ENCODE measurements around the gene AFF2. TPM values are rescaled to one million over a fixed set of nuclear protein-coding genes. Genes with fewer than 3 reads are reported as not detected.

The AFF2 gene
- total and polyA plus RNA-seq, 2 experiments from 2014 or later = 0.31 to 0.54 TPM

GRCh38 chrX:148698221-148698620 lies 197.8 kb downstream of the AFF2 start:
- no peaks in the 10 kb centered on the region for H3F3A ChIP-seq (ENCODE audit: insufficient read depth)
- H3K4me1 ChIP-seq (ENCODE audit: insufficient read depth) = no peaks in the 10 kb centered on the region
- in situ Hi-C loops (cut with MboI) = no loop called here
- no peaks in the 10 kb centered on the region for H3K9me2 ChIP-seq (ENCODE audit: insufficient read depth)
- H3K36me3 ChIP-seq (ENCODE audit: low read depth) = no peaks in the 10 kb centered on the region
- no peaks in the 10 kb centered on the region for H3K9me3 ChIP-seq (ENCODE audit: low read depth)
- no peak overlapping the region for H3K4me3 ChIP-seq
- H3K79me2 ChIP-seq (ENCODE audit: insufficient read depth) = no peaks in the 10 kb centered on the region
- no peaks in the 10 kb centered on the region for H4K20me1 ChIP-seq (ENCODE audit: insufficient read depth)
- H2AFZ ChIP-seq = no peak overlapping the region
- no peaks in the 10 kb centered on the region for H3K27me3 ChIP-seq (replicated peaks; ENCODE audit: insufficient read depth)
- DNase-seq = no peak
- H3K4me2 ChIP-seq (ENCODE audit: unreplicated experiment) = no peak overlapping the region
- TF ChIP-seq EZH2 (IDR thresholded peaks at IDR 0.05; ENCODE audit: insufficient read depth, poor library complexity, severe bottlenecking) = no peak
- TF ChIP-seq EZH2phosphoT487 (IDR thresholded peaks at IDR 0.05; ENCODE audit: insufficient read depth, low read depth) = no peak
- no peak overlapping the region for H3K9ac ChIP-seq
- 94 to 100% methylated on average over 3 of the region's 3 CpGs for WGBS, 2 experiments (ENCODE audit: low coverage in 1 of 2, low lambda C conversion rate in 2 of 2, missing lambda C conversion rate in 2 of 2)
- no peak overlapping the region for H3K27ac ChIP-seq

DNA sequence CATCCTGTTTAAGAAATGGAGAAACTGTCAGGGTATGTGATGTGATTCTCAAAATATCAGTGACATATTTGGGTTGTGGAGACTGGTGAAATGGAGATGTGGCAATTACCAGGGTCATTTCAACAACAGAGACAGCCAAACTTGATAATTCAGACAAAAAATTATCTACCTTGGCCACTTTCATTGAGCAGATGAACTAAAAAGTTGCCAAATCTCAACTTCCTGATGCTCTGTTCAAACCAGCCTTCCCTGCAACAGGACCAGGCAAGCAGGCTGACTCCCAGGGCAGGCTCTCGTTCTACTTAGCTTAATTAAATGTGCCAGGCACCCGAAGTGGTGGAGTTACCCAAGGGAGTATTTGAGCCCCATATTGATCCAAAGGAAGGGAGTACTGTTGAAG lies 199.6 kb downstream of the AFF2 start:
- Histone ChIP-seq H2AFZ (no peak overlapping the region), H3K27me3 (replicated peaks; ENCODE audit: insufficient read depth) (no peaks in the 10 kb centered on the region), H3K4me1 (ENCODE audit: insufficient read depth) (no peaks in the 10 kb centered on the region), H3K27ac (no peak overlapping the region), H3K79me2 (ENCODE audit: insufficient read depth) (no peaks in the 10 kb centered on the region), H3F3A (ENCODE audit: insufficient read depth) (no peaks in the 10 kb centered on the region), H3K36me3 (ENCODE audit: low read depth) (no peaks in the 10 kb centered on the region), H3K4me2 (ENCODE audit: unreplicated experiment) (no peak overlapping the region), H4K20me1 (ENCODE audit: insufficient read depth) (no peaks in the 10 kb centered on the region), H3K4me3 (no peak overlapping the region), H3K9me3 (ENCODE audit: low read depth) (no peaks in the 10 kb centered on the region), H3K9ac (no peak overlapping the region), H3K9me2 (ENCODE audit: insufficient read depth) (no peaks in the 10 kb centered on the region)
- WGBS, 2 experiments (ENCODE audit: low coverage in 1 of 2, low lambda C conversion rate in 2 of 2, missing lambda C conversion rate in 2 of 2) = 34 to 36% methylated on average over 2 of the region's 2 CpGs
- DNase-seq = no peak
- TF ChIP-seq EZH2phosphoT487 (IDR thresholded peaks at IDR 0.05; ENCODE audit: insufficient read depth, low read depth) (no peak), EZH2 (IDR thresholded peaks at IDR 0.05; ENCODE audit: insufficient read depth, poor library complexity, severe bottlenecking) (no peak)
- in situ Hi-C loops (cut with MboI) = no loop called here

GRCh38 chrX:148713981-148714380 lies 213.6 kb downstream of the AFF2 start:
- Histone ChIP-seq H3K36me3 (ENCODE audit: low read depth) (no peaks in the 10 kb centered on the region), H4K20me1 (ENCODE audit: insufficient read depth) (no peaks in the 10 kb centered on the region), H3K9ac (no peak overlapping the region), H3K27ac (no peak overlapping the region), H3K27me3 (replicated peaks; ENCODE audit: insufficient read depth) (no peaks in the 10 kb centered on the region), H2AFZ (no peak overlapping the region), H3K9me2 (ENCODE audit: insufficient read depth) (no peaks in the 10 kb centered on the region), H3K9me3 (ENCODE audit: low read depth) (no peaks in the 10 kb centered on the region), H3K4me3 (no peak overlapping the region), H3F3A (ENCODE audit: insufficient read depth) (no peaks in the 10 kb centered on the region), H3K4me2 (ENCODE audit: unreplicated experiment) (no peak overlapping the region), H3K79me2 (ENCODE audit: insufficient read depth) (no peaks in the 10 kb centered on the region), H3K4me1 (ENCODE audit: insufficient read depth) (no peaks in the 10 kb centered on the region)
- no peak for TF ChIP-seq EZH2phosphoT487 (IDR thresholded peaks at IDR 0.05; ENCODE audit: insufficient read depth, low read depth)
- TF ChIP-seq EZH2 (IDR thresholded peaks at IDR 0.05; ENCODE audit: insufficient read depth, poor library complexity, severe bottlenecking) = no peak
- DNase-seq = no peak
- in situ Hi-C loops (cut with MboI) = no loop called here

DNA sequence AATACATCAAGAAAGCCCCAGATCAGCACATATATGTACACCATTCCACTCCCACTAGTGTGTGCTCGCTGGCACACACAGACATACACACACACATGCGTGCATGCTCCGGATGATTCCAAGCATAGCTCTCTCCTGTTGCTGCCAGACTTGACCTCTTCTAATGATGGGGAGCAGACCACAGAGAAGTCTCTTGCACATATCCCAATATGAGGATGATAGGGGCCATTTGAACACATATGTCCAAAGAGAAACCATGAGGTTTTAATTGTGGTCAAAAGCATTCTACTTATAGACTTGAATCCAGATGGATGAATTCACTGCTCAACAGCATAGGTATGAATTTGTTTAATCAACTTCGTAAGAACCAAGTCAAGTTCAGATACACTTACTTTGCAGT lies 214.9 kb downstream of the AFF2 start:
- Histone ChIP-seq H2AFZ (no peak overlapping the region), H3F3A (ENCODE audit: insufficient read depth) (no peaks in the 10 kb centered on the region), H3K9me3 (ENCODE audit: low read depth) (no peaks in the 10 kb centered on the region), H3K4me1 (ENCODE audit: insufficient read depth) (no peaks in the 10 kb centered on the region), H4K20me1 (ENCODE audit: insufficient read depth) (no peaks in the 10 kb centered on the region), H3K79me2 (ENCODE audit: insufficient read depth) (no peaks in the 10 kb centered on the region), H3K27ac (no peak overlapping the region), H3K4me3 (no peak overlapping the region), H3K27me3 (replicated peaks; ENCODE audit: insufficient read depth) (no peaks in the 10 kb centered on the region), H3K9ac (no peak overlapping the region), H3K4me2 (ENCODE audit: unreplicated experiment) (no peak overlapping the region), H3K36me3 (ENCODE audit: low read depth) (no peaks in the 10 kb centered on the region), H3K9me2 (ENCODE audit: insufficient read depth) (no peaks in the 10 kb centered on the region)
- in situ Hi-C loops (cut with MboI) = no loop called here
- DNase-seq = no peak
- TF ChIP-seq EZH2phosphoT487 (IDR thresholded peaks at IDR 0.05; ENCODE audit: insufficient read depth, low read depth) = no peak
- no peak for TF ChIP-seq EZH2 (IDR thresholded peaks at IDR 0.05; ENCODE audit: insufficient read depth, poor library complexity, severe bottlenecking)
- WGBS, 2 experiments (ENCODE audit: low coverage in 1 of 2, low lambda C conversion rate in 2 of 2, missing lambda C conversion rate in 2 of 2) = 96% methylated on average over 4 of the region's 4 CpGs

GRCh38 chrX:148722966-148723365 lies 222.5 kb downstream of the AFF2 start:
- H3K9ac ChIP-seq = no peak overlapping the region
- H3K27me3 ChIP-seq (replicated peaks; ENCODE audit: insufficient read depth) = no peaks in the 10 kb centered on the region
- H3K4me2 ChIP-seq (ENCODE audit: unreplicated experiment) = no peak overlapping the region
- H3K79me2 ChIP-seq (ENCODE audit: insufficient read depth) = no peaks in the 10 kb centered on the region
- DNase-seq = no peak
- no peaks in the 10 kb centered on the region for H4K20me1 ChIP-seq (ENCODE audit: insufficient read depth)
- no peak overlapping the region for H2AFZ ChIP-seq
- WGBS, 2 experiments (ENCODE audit: low coverage in 1 of 2, low lambda C conversion rate in 2 of 2, missing lambda C conversion rate in 2 of 2) = 81 to 88% methylated on average over 3 of the region's 3 CpGs
- H3K9me3 ChIP-seq (ENCODE audit: low read depth) = no peaks in the 10 kb centered on the region
- no peaks in the 10 kb centered on the region for H3K9me2 ChIP-seq (ENCODE audit: insufficient read depth)
- H3K4me3 ChIP-seq = no peak overlapping the region
- no peak overlapping the region for H3K27ac ChIP-seq
- H3F3A ChIP-seq (ENCODE audit: insufficient read depth) = no peaks in the 10 kb centered on the region
- in situ Hi-C loops (cut with MboI) = no loop called here
- H3K36me3 ChIP-seq (ENCODE audit: low read depth) = no peaks in the 10 kb centered on the region
- no peak for TF ChIP-seq EZH2 (IDR thresholded peaks at IDR 0.05; ENCODE audit: insufficient read depth, poor library complexity, severe bottlenecking)
- no peak for TF ChIP-seq EZH2phosphoT487 (IDR thresholded peaks at IDR 0.05; ENCODE audit: insufficient read depth, low read depth)
- no peaks in the 10 kb centered on the region for H3K4me1 ChIP-seq (ENCODE audit: insufficient read depth)
